Upper lobe of right lung (tissue), 1 donor: ENCODE measurements around the gene IBSP. TPM values are rescaled to one million over a fixed set of nuclear protein-coding genes. Genes with fewer than 3 reads are reported as not detected.
A peak's percentile ranks its signal among the peaks of the same experiment; 100 is the strongest.

Source experiments
- ATAC-seq: fragments of 200-7000 bp; cut with Tn5 transposase; one replicate; pipeline ENCODE4 v1.9.1; 2020; ENCODE audit warnings: mild to moderate bottlenecking, moderate library complexity
- DNase-seq: peaks from one replicate; pipeline ENCODE4 v3.0.0-alpha.2; 2020
- H3K27ac ChIP-seq: fragments of 200-600 bp; one replicate; pipeline ENCODE4 v1.8.0; 2022
- H3K27me3 ChIP-seq: fragments of 200-600 bp; one replicate; pipeline ENCODE4 v1.8.0; 2022; ENCODE audit warnings: mild to moderate bottlenecking
- H3K36me3 ChIP-seq: fragments of 200-600 bp; one replicate; pipeline ENCODE4 v1.8.0; 2022
- H3K4me1 ChIP-seq: fragments of 200-600 bp; one replicate; pipeline ENCODE4 v1.8.0; 2022
- H3K4me3 ChIP-seq: fragments of 200-600 bp; one replicate; pipeline ENCODE4 v1.8.0; 2022; ENCODE audit warnings: mild to moderate bottlenecking
- H3K9me3 ChIP-seq: fragments of 200-600 bp; one replicate; pipeline ENCODE4 v1.8.0; 2022
- intact Hi-C: fragments of 100-400 bp; cut with DNase I; formaldehyde crosslinking; loops from one replicate; pipeline ENCODE4 v1.11.0; 2022
- total RNA-seq: library from RNA; stranded (reverse); fragmentation: NEBNext Ultra II Directional; extraction: Animal tissue kit (Norgen Biotek cat#: 25700); gene quantifications from one replicate; pipeline ENCODE4 v1.2.1, GENCODE V29; 2021
- TF ChIP-seq, protein P1 (sequence below): fragments of 200-600 bp; IDR thresholded peaks from one replicate; pipeline ENCODE4 v1.8.0; 2022; ENCODE audit warnings: antibody characterized with exemption
- donor health status: DM: no; HTN: yes; CAD: no; lungs with severe emphysema.

Gene IBSP
- total RNA-seq, 1 donor from 2014 or later = not detected

- Histone ChIP-seq H3K36me3 (no peaks in the 10 kb centered on the region), H3K4me3 (no peak overlapping the region), H3K4me1 (no peaks in the 10 kb centered on the region), H3K27me3 (no peaks in the 10 kb centered on the region), H3K27ac (no peak overlapping the region), H3K9me3 (no peaks in the 10 kb centered on the region)
- TF ChIP-seq, protein P1, sequence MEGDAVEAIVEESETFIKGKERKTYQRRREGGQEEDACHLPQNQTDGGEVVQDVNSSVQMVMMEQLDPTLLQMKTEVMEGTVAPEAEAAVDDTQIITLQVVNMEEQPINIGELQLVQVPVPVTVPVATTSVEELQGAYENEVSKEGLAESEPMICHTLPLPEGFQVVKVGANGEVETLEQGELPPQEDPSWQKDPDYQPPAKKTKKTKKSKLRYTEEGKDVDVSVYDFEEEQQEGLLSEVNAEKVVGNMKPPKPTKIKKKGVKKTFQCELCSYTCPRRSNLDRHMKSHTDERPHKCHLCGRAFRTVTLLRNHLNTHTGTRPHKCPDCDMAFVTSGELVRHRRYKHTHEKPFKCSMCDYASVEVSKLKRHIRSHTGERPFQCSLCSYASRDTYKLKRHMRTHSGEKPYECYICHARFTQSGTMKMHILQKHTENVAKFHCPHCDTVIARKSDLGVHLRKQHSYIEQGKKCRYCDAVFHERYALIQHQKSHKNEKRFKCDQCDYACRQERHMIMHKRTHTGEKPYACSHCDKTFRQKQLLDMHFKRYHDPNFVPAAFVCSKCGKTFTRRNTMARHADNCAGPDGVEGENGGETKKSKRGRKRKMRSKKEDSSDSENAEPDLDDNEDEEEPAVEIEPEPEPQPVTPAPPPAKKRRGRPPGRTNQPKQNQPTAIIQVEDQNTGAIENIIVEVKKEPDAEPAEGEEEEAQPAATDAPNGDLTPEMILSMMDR = peak; percentile 69
- DNase-seq (no peak), ATAC-seq (peak; percentile 77)
- intact Hi-C loops = no loop called here
These were observed 39.7 kb downstream of the IBSP start for GRCh38 chr4:87838890-87839591.

DNA sequence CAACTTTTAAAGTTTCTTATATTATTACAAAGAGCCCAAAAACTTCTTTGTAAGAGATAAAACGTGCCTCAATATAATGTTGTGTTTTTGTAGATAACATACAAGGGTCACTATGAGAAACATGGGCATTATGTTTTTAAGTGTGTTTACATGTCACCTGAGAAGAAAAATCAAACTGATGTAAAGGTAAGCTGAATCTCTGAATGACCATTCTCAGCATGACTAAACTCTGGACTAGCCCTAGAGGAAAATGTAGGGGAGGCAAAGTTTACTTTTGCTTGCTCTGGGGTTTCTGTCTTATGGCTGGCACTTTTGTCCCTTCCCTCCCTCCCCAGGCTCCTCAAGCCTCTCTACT, 40.2 kb downstream of the IBSP start:
- TF ChIP-seq, protein P1 = no peak
- intact Hi-C loops = no loop called here
- DNase-seq (no peak), ATAC-seq (no peak)
- H3K9me3 ChIP-seq = no peaks in the 10 kb centered on the region
- no peaks in the 10 kb centered on the region for H3K27me3 ChIP-seq
- H3K27ac ChIP-seq = no peak overlapping the region
- no peaks in the 10 kb centered on the region for H3K4me1 ChIP-seq
- H3K4me3 ChIP-seq = no peak overlapping the region
- H3K36me3 ChIP-seq = no peaks in the 10 kb centered on the region

GRCh38 chr4:87840149-87840548, 40.8 kb downstream of the IBSP start:
- Histone ChIP-seq H3K27me3 (no peaks in the 10 kb centered on the region), H3K9me3 (no peaks in the 10 kb centered on the region), H3K27ac (no peak overlapping the region), H3K4me3 (no peak overlapping the region), H3K36me3 (no peaks in the 10 kb centered on the region), H3K4me1 (no peaks in the 10 kb centered on the region)
- intact Hi-C loops = loop anchor here (10.0 kb wide), 1 partner anchor 295 kb away; no protein-coding TSS in a partner anchor
- DNase-seq = no peak
- TF ChIP-seq, protein P1 = no peak
- ATAC-seq = no peak

DNA sequence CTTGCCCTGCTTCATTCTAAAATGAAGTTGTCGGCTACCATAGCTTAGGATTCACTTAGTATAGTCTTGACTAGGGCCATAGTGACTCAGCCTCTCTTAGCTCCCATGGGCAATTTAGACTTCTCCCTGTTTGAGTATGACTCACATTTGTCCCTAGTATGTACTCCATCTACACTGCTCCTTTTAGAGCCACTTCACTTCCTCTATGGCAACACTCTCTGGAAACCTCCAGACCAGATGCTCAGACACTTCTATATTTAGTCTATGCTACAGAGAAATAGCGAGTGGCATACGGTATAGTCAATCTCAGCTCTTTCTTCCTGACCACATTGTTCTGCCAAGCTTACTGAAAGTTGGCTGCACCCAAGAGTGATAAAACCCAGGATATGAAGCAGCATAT, 44.6 kb downstream of the IBSP start:
- Histone ChIP-seq H3K4me3 (no peak overlapping the region), H3K4me1 (no peaks in the 10 kb centered on the region), H3K36me3 (no peaks in the 10 kb centered on the region), H3K9me3 (no peaks in the 10 kb centered on the region), H3K27ac (no peak overlapping the region), H3K27me3 (no peaks in the 10 kb centered on the region)
- intact Hi-C loops = loop anchor here (10.0 kb wide), 1 partner anchor 299 kb away; no protein-coding TSS in a partner anchor
- DNase-seq (no peak), ATAC-seq (peak; percentile 93)
- TF ChIP-seq, protein P1 = no peak

GRCh38 chr4:87844452-87844851, 45.1 kb downstream of the IBSP start:
- Histone ChIP-seq H3K27ac (no peak overlapping the region), H3K4me1 (peaks cover 2% of the 10 kb centered on the region), H3K9me3 (no peaks in the 10 kb centered on the region), H3K36me3 (no peaks in the 10 kb centered on the region), H3K4me3 (no peak overlapping the region), H3K27me3 (no peaks in the 10 kb centered on the region)
- DNase-seq = no peak
- intact Hi-C loops = loop anchor here (10.0 kb wide), 1 partner anchor 300 kb away; no protein-coding TSS in a partner anchor
- ATAC-seq = no peak
- TF ChIP-seq, protein P1 = no peak
